Stimulated activated CD8-positive, alpha-beta memory T cell treated with anti-CD3 and anti-CD28 coated beads, Interleukin-15, amount 100 ng/mL, for 48 hours (primary cell): ENCODE data around the gene KRT36.

Experiments
- DNase-seq, 2 donors: peaks; one replicate each; pipeline ENCODE4 v3.0.0-alpha.2; 2020; ENCODE audit warnings: low read depth in 2 of 2

The KRT36 gene

GRCh38 chr17:41489531-41489930 is at the start of gene KRT36:
KRT36 (minus strand) TSS chr17:41489910; CDS start chr17:41489864, 46 bp downstream.
- no peak for DNase-seq

DNA sequence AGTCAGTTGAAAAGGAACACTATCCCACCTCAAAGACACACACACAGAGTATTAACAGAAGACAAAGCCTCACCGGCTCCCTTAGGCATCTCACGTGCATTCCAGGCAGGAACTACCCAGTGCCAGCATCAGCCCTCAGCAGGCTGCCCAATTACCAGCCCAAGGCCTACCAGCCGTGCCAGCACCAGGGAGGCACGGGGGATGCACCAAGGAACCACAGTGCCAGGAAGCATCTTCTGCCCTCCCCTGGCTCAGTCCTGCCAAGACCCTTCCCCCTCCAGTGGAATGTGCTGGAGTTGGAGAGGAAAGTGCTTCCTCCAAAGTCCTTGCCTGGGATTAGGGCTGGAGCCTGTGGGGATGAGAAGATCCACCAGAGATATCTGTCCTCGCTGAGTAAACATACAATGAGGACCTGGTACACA is 49.4 kb upstream of the KRT36 start:
- DNase-seq, result no peak

DNA sequence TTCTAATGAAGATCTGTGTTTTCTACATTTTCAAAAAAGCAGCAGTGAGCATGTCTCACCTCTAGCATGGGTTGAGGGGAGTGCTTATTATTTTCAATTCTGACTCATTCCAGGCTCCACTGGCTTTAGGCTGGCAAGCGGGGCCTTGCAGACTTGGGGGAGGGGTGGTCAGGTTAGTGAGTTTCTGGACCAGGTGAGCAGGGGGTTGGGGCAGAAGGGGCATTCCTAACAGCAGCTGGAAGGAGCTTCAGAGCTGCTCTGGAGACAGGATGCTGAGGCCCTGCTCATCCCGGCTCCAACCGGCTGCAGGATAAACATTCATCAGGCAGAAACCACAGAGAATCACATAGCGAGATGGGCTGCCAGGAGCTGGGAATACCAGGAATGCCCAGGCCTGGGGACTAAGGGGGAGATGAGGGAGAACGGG is 48.9 kb upstream of the KRT36 start:
- DNase-seq, result no peak

DNA sequence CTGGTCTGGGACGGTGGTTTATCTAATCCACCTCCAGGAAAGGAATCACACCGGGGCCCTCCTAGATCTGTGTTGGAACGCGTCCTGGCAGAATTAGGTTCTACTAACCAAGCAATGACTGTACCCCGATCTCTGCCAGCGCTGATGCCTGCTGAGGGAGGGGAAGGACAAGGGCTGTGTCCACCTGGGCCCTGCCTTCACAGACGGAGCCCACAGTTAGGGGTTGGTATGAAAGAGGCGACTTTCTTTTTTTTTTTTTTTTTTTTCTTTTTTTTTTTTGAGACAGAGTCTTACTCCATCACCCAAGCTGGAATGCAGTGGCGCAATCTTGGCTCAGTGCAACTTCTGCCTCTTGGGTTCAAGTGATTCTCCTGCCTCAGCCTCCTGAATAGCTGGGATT is 48.3 kb upstream of the KRT36 start:
- DNase-seq, result no peak

DNA sequence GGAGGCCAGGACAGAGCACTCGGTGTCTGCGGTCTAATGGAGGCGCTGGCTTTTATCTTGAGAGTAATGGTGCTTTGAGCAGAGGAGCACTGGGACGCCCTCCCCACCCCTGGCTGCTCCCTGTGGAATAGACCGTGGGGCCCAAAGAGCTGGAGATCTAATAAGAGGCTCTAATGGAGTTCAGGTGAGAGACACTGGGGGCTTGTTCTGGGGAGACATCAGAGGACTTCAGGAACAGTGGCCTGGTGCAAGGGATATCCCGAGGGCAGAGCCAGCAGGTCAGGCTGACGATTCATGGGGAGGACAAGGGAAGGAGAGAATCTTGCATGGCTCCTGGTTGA is 47.9 kb upstream of the KRT36 start:
- no peak for DNase-seq

GRCh38 chr17:41536741-41537613 is 47.3 kb upstream of the KRT36 start:
- no peak for DNase-seq

DNA sequence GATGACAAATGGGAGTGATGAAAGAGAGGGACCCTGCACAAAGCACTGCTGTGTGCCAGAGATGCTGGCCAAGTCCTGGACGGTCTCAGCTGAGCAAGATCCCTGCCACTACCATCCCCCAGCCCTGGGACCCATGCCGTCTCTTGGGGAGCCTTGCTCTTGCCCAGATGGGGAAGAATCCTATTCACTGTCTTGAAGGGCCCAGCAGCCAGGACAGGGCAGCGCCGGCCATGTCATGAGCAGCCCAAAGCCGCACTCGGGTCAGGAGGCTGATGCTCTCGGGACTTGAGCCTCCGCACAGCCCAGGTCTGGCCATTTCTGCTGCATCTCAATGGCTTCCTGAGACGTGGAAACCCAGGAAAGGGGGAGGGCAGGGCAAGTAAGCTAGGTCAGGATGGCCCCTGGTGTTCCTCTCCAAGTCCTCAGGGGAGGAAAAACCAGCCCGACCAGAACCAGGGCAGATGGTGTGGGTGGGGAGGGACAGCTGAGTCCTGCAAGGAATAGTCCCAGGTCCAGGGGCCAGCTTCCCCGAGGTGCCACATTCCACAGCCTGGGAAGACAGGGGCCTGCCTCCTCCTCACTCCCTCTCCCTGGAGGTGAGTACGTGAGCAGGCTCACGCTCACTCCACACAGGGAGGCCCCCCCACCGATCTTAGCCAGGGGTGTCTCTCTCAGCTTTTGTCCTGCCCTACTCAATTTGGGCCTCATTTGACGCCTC is 46.2 kb upstream of the KRT36 start:
- DNase-seq, result no peak

- no peak for DNase-seq
These were observed 45.3 kb upstream of the KRT36 start for GRCh38 chr17:41534899-41535546.

DNA sequence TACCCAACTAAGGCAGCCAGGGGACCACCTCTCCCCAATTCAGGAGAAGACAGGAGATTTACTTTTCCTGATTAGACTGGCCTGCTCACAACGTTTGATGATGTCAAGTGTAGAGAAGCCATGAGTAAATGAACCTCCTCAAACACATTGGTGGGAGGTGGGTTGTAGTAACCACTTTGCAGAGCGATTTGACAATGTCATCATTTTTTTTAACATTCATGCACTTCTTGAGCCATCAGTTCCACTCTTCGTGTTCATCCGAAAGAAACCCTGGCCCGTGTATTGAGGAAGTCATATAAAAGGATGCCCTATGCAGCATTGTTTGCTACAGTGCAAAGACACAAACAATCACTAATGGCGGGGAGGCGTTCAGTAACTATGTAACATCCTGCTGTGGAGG is 43.9 kb upstream of the KRT36 start:
- DNase-seq, result no peak

- no peak for DNase-seq
These were observed 43.3 kb upstream of the KRT36 start for GRCh38 chr17:41532947-41533570.

GRCh38 chr17:41531993-41532392 is 42.3 kb upstream of the KRT36 start:
- DNase-seq, result no peak

GRCh38 chr17:41530062-41531048 is 40.6 kb upstream of the KRT36 start:
- DNase-seq, result no peak

GRCh38 chr17:41529491-41529915 is 39.8 kb upstream of the KRT36 start:
- DNase-seq, result no peak

DNA sequence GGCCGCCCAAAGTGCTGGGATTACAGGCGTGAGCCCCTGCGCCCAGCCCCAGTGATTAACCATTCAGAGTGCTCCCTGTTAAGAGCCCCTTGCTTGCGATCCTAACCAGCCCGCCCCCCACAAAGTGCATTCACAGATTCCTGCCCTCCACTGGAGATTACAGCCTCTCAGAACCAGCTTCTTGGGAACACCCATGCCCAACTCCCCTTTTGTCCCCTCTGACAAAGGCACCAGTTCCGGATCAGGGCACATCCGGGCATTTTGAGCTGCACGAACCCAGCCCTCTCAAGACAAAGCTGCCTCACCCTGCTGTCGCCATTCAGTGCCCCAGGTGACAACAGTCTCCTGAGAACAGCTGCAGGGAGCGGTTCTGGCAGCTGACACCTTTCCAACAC is 39.2 kb upstream of the KRT36 start:
- DNase-seq, result no peak

DNA sequence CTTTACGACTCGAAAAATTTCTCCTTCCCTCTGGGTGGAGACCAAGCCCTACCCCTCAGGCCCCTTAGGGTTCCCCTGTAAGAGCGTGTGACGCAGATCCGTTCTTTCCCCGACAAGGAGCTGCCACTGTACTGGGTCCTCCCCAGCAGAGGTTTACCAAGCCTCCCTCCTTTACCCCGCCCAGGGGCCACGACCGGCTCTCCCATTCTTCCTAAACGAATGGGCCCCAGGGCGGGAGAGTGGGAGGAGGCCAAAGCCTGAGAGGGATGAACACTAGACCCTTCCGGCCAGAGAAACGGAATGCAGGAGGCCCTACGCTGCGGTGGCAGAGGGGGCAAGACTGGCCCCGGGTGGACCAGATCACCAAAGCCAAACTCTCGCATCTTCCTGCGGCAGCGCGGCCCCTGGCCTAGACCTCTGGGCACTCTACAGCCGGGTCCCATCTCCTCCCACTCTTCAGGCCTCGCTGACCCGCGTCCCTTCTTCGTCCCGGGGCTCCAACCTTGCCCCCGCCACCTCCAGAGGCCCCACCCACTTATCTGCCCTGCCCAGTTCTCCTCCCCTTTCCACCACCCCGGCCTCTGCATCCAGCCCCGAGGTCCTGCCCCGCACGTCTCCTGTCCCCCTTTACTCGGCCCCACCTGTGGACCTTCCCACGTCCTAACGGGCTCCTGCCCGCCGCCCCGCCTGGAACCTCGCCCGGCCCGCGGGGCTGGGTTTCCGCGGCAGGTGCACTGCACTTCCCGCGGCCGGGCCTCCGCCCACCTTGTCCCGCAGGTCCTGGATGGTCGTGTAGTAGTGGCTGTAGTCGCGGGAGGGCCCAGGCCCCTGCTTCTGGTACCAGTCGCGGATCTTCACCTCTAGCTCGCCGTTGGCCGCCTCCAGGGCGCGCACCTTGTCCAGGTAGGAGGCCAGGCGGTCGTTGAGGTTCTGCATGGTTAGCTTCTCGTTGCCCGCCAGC is 37.6 kb upstream of the KRT36 start:
- DNase-seq, result no peak

- DNase-seq, result no peak
These were observed 34.6 kb upstream of the KRT36 start for GRCh38 chr17:41524261-41524660.

GRCh38 chr17:41523787-41524186 is 34.1 kb upstream of the KRT36 start:
- no peak for DNase-seq

GRCh38 chr17:41523225-41523593 is 33.5 kb upstream of the KRT36 start:
- no peak for DNase-seq

- no peak for DNase-seq
These were observed 32.9 kb upstream of the KRT36 start for GRCh38 chr17:41522301-41523224.
